ENCODE data around the gene CELF1.
"Not testable (repeated sequence)": the region's sequence is repeated elsewhere in the genome, so short reads cannot be mapped to it uniquely, and the experiment has no call there.

Gene CELF1

GRCh38 chr11:47573321-47573720 lies 20.4 kb upstream of the CELF1 start:
- DNase-seq (ENCODE audit: low read depth in 2 of 2) = no peak

- no peak for DNase-seq (ENCODE audit: low read depth in 2 of 2)
Observed at GRCh38 chr11:47572715-47573255, 19.9 kb upstream of the CELF1 start.

- no peak for DNase-seq (ENCODE audit: low read depth in 2 of 2)
Observed at GRCh38 chr11:47571895-47572294, 19.0 kb upstream of the CELF1 start.

DNA sequence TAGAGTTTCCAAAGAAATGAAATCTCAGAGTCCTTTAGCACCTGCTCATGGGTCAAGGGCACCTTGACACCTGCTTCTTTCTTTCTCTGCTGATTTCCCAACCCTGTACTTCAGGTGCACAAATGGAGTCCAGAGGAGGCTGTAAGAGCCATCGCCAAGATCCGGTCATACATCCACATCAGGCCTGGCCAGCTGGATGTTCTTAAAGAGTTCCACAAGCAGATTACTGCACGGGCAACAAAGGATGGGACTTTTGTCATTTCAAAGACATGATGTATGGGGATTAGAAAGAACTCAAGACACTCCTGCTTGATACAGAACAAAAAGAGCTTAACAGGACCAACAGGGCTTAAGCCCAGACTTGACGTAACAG lies 18.4 kb upstream of the CELF1 start:
- no peak for DNase-seq (ENCODE audit: low read depth in 2 of 2)

DNA sequence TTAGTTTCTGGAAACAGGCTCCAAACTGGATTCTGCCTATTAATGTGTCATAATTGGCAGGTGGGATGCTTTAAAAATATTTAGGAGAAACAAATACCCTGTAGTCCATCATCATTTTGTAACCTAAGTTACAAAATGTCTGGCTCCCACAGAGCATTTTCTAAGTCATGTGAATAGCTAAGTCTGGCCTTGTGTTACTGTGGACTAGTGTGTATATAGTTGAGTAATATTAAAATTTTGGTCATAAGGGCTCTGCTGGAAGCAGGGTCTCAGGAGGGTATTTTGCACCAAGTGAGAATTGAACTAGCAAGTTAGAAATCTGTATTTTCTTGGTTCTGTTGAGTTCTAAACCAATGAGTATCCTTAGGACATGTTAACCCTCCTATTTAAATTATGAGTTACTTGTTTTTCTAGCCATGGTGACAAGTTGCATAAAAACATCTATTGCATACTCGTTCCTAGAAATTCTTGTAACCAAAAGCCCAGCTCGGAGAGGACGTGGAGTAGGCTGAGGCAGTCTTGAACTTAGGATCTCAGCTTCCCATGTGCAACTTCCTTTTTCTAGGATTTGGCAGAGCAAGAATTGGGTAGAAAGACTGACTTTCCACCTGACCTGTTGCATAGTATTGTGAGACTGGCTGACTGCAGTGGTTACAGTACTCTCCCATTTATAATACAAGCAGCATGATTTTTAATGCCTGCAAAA lies 17.9 kb upstream of the CELF1 start:
- DNase-seq (ENCODE audit: low read depth in 2 of 2) = no peak

DNA sequence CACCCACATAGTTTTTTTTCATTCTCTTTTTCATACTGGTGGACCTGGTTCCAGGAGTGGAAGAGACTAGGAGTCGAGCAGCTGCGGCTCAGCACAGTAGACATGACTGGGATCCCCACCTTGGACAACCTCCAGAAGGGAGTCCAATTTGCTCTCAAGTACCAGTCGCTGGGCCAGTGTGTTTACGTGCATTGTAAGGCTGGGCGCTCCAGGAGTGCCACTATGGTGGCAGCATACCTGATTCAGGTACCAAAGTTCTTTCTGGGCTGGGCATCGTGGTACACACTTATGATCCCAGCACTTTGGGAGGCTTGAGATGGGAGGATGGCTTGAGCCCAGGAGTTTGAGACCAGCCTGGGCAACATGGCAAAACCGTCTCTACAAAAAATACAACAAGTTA lies 16.7 kb upstream of the CELF1 start:
- no peak for DNase-seq (ENCODE audit: low read depth in 2 of 2)

- DNase-seq (ENCODE audit: low read depth in 2 of 2) = no peak
Observed at GRCh38 chr11:47566149-47566698, 13.3 kb upstream of the CELF1 start.

DNA sequence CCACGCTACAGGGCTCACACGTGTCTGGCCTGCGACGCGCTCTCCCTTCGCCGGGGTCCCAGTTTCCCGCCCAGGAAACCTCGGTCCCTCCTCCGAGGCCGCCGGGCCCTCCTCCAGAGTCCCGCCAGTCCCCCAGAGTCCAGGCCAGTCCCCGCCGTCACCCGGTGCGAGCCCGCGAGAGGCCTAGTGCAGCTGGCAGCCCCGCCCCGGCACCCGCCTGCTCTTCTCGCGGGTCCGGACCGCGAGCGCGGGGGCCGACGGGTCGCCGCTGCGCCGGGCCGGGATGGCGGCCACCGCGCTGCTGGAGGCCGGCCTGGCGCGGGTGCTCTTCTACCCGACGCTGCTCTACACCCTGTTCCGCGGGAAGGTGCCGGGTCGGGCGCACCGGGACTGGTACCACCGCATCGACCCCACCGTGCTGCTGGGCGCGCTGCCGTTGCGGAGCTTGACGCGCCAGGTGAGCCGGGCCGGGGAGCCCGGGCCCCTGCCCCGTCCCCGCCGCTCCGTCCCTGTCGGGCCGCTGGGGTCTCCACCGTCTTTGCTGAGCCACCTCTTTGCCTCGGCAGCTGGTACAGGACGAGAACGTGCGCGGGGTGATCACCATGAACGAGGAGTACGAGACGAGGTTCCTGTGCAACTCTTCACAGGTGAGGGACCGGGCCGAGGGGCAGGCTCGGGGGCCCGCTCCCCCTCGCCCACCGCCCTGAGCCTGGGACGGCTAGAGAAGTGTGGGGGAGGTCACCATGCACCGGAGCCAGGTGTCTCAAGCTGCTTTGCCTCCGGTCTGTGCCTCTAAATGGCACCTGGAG lies 12.6 kb upstream of the CELF1 start, which contains the start of gene PTPMT1:
PTPMT1 (plus strand) TSS at position 260 of the 809 bp plus-strand sequence; CDS start at position 284, 24 bp downstream.
- peak in 1 of 2 donors; percentile 40 for DNase-seq (ENCODE audit: low read depth in 2 of 2)

DNA sequence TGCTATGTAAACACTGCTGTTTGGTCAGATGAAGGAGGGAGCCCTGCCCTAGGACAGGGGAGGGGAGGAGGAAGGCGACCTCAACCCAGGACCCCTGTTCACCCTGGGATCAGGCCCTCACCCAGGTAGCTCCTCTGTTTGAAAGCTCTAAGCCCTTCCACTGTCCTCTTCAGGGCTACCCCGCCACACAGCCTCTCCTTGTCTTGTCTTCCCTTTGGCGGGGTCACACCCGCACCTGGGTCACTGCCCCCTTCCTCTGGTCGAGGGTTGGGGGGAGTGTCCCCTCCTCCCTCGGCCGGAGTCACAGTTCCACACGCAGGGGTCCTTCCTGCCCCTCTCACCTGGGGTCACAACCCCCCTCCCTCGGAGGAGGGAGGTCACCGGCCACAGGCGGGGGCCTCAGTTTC lies 12.0 kb upstream of the CELF1 start:
- no peak for DNase-seq (ENCODE audit: low read depth in 2 of 2)

GRCh38 chr11:47564366-47564765 lies 11.4 kb upstream of the CELF1 start:
- not testable (repeated sequence) for DNase-seq (ENCODE audit: low read depth in 2 of 2)

GRCh38 chr11:47562393-47562792 lies 9.5 kb upstream of the CELF1 start:
- not testable (repeated sequence) for DNase-seq (ENCODE audit: low read depth in 2 of 2)

DNA sequence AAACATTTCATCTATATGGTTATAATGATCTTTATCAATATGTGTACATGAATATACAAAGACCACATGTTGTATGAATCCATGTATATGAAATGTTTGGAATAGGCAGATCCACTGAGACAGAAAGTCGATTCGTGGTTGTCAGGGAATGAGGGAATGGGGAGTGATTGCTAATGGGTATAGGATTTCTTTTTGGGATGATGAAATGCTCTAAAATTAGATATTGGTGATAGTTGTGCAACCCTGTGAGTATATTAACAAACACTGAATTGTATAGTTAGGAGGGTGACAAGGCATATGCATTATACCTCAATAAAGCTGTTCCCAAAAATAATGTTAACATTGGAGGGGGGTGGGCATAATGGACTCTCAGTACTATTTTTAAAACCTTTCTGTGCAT lies 7.5 kb upstream of the CELF1 start:
- DNase-seq (ENCODE audit: low read depth in 2 of 2) = no peak

DNA sequence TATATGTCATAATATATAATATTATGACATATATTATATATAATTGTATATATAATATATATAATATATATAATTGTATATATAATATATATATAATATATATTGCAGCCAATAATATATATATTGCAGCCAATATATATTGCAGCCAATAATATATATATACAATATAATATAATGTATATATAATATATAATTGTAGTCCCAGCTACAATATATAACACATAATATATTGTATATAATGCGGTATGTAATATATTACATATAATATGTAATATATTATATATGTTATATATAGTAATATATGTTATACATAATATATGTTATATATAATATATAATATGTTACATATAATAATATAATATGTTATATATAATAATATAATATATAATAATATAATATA lies 5.8 kb upstream of the CELF1 start:
- no peak for DNase-seq (ENCODE audit: low read depth in 2 of 2)

DNA sequence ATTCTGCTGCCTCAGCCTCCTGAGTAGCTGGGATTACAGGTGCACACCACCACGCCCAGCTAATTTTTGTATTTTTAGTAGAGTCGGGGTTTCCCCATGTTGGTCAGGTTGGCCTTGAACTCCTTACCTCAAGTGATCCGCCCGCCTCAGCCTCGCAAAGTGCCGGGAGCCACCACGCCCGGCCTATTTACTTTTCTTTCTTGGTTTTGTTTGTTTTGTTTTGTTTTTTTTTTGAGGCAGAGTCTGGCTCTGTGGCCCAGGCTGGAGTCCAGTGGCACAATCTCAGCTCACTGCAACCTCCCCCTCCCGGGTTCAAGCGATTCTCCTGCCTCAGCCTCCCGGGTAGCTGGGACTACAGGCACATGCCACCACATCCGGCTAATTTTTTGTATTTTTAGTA lies 4.1 kb upstream of the CELF1 start:
- DNase-seq (ENCODE audit: low read depth in 2 of 2) = not testable (repeated sequence)

- DNase-seq (ENCODE audit: low read depth in 2 of 2) = no peak
Observed at GRCh38 chr11:47553406-47553743, 443 bp upstream of the CELF1 start.

DNA sequence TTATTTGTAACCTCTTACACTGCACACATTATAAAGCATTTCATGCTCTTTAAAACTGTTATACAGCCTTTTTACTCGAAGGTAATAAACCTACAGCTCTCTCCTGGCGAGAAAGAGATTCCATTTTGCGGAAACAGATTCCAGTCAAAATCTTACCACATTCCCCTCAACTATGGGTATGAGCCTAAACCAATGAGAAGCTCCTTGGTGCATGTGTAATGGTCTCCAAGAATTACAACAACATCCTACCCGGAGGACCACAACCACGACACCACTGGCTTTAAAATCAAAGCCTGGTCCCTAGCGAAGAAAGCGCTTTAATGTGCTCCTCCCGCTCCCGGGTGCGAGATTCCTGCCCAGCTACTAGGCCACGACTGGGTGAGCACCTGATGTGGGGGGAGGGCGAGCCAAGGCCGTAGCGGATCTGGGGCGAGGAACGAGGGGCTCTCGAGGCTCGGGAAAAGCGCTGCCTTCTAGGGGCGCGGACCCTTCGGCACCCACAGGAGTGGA lies 821 bp downstream of the CELF1 start:
- DNase-seq (ENCODE audit: low read depth in 2 of 2) = no peak

- DNase-seq (ENCODE audit: low read depth in 2 of 2) = no peak
Observed at GRCh38 chr11:47551086-47551485, 1.8 kb downstream of the CELF1 start.

GRCh38 chr11:47550288-47551047 lies 2.5 kb downstream of the CELF1 start:
- no peak for DNase-seq (ENCODE audit: low read depth in 2 of 2)

- not testable (repeated sequence) for DNase-seq (ENCODE audit: low read depth in 2 of 2)
Observed at GRCh38 chr11:47546274-47546673, 6.7 kb downstream of the CELF1 start.

GRCh38 chr11:47545298-47545697 lies 7.6 kb downstream of the CELF1 start:
- no peak for DNase-seq (ENCODE audit: low read depth in 2 of 2)

- no peak for DNase-seq (ENCODE audit: low read depth in 2 of 2)
Observed at GRCh38 chr11:47541070-47541469, 11.9 kb downstream of the CELF1 start.

- no peak for DNase-seq (ENCODE audit: low read depth in 2 of 2)
Observed at GRCh38 chr11:47539681-47540039, 13.3 kb downstream of the CELF1 start.

Measured in stimulated activated CD4-positive, alpha-beta T cell treated with anti-CD3 and anti-CD28 coated beads, Interleukin-1b, Interleukin-23, amount 100 ng/mL, for 1 hour (primary cell).